Measurements from ENCODE around the gene CIB4. TPM values are rescaled to one million over a fixed set of nuclear protein-coding genes. Genes with fewer than 3 reads are reported as not detected.

Gene CIB4
- total and polyA plus RNA-seq, 2 of the 13 experiments (the other 11 are each of a cell fraction or from before 2014, with no cell fraction given): not detected

- TF ChIP-seq NFAT5 (CRISPR knock-in tag; IDR thresholded peaks at IDR 0.05) (no peak), NCOR1 (IDR thresholded peaks at IDR 0.05; ENCODE audit: borderline replicate concordance, low read length) (no peak), SNAI1 (CRISPR knock-in tag; IDR thresholded peaks at IDR 0.05; ENCODE audit: borderline replicate concordance) (no peak), SAFB2 (CRISPR knock-in tag; IDR thresholded peaks at IDR 0.05; ENCODE audit: borderline replicate concordance, low read depth) (no peak), ZMAT3 (CRISPR knock-in tag; conservative IDR thresholded peaks at IDR 0.05) (no peak), SKIL (CRISPR knock-in tag; IDR thresholded peaks at IDR 0.05; ENCODE audit: borderline replicate concordance) (no peak), POGK (CRISPR knock-in tag; conservative IDR thresholded peaks at IDR 0.05) (no peak)
These were observed 59.7 kb downstream of the CIB4 start (continued) for GRCh38 chr2:26581266-26581990.

Data from HepG2 (cell line).